Naive thymus-derived CD4-positive, alpha-beta T cell (primary cell): Measurements from ENCODE around the gene RPS6KA3. TPM values are rescaled to one million over a fixed set of nuclear protein-coding genes. Genes with fewer than 3 reads are reported as not detected.

Source experiments
- ATAC-seq: fragments of 150-1000 bp; cut with Tn5 transposase; 2 replicates; pipeline ENCODE4 v1.10.0; 2021; ENCODE audit warnings: mild to moderate bottlenecking, moderate library complexity
- CTCF ChIA-PET: fragments of 350-600 bp; sonication (Branson Sonifier 250); formaldehyde crosslinking; loops from one replicate; lab custom pipeline; 2021; ENCODE audit warnings: antibody characterized with exemption; lab: Charles Lee
- POLR2A ChIA-PET: fragments of 350-600 bp; sonication (Branson Sonifier 250); formaldehyde crosslinking; loops from one replicate; lab custom pipeline; 2021; ENCODE audit warnings: antibody characterized with exemption, inconsistent platforms; lab: Charles Lee
- DNase-seq, 9 donors: peaks; one replicate each; pipeline versions ENCODE4 v3.0.0 to v3.0.0-alpha.2; 2020 to 2022; ENCODE audit warnings: mixed read lengths in 1 of 9
- H3K27ac ChIP-seq: one replicate; pipeline ENCODE4 v1.7.0; 2013; ENCODE audit warnings: mild to moderate bottlenecking, low read depth, low read length, moderate library complexity
- H3K27me3 ChIP-seq, 2 donors: one replicate each; pipeline ENCODE4 v1.7.0; 2013; ENCODE audit warnings: low read length in 2 of 2, mild to moderate bottlenecking in 2 of 2, moderate library complexity in 2 of 2; ENCODE audit not compliant: control insufficient read depth in 2 of 2, insufficient read depth in 2 of 2
- H3K36me3 ChIP-seq, 3 experiments: 1 replicate in 2 of 3; 2 replicates in 1 of 3; pipeline ENCODE4 v1.7.0; 2013; ENCODE audit warnings: low read length in 3 of 3, mild to moderate bottlenecking in 3 of 3, moderate library complexity in 1 of 3; ENCODE audit not compliant: insufficient read depth in 3 of 3, control insufficient read depth in 2 of 3
- H3K4me1 ChIP-seq, 2 donors: one replicate each; pipeline ENCODE4 v1.7.0; 2013; ENCODE audit warnings: low read length in 2 of 2, mild to moderate bottlenecking in 2 of 2, moderate library complexity in 1 of 2; ENCODE audit not compliant: control insufficient read depth in 2 of 2, insufficient read depth in 2 of 2
- H3K4me3 ChIP-seq: 2 replicates; pipeline ENCODE4 v1.7.0; 2013; ENCODE audit warnings: mild to moderate bottlenecking, low read length
- H3K9me3 ChIP-seq, 3 experiments: 1 replicate in 2 of 3; 2 replicates in 1 of 3; pipeline ENCODE4 v1.7.0; 2013; ENCODE audit warnings: low read length in 3 of 3; ENCODE audit not compliant: control insufficient read depth in 2 of 3
- H3K27ac Mint-ChIP-seq, 9 donors: one replicate each; pipeline ENCODE4 v1.8.0; 2020 to 2022; ENCODE audit warnings: mixed read lengths in 9 of 9, mild to moderate bottlenecking in 8 of 9, moderate library complexity in 5 of 9, inconsistent platforms in 2 of 9
- H3K27me3 Mint-ChIP-seq, 5 donors: one replicate each; pipeline ENCODE4 v1.8.0; 2021 to 2022; ENCODE audit warnings: mixed read lengths in 5 of 5, mild to moderate bottlenecking in 1 of 5
- H3K36me3 Mint-ChIP-seq, 5 donors: one replicate each; pipeline ENCODE4 v1.8.0; 2020 to 2022; ENCODE audit warnings: mixed read lengths in 5 of 5, mild to moderate bottlenecking in 3 of 5, inconsistent platforms in 1 of 5
- H3K4me1 Mint-ChIP-seq, 7 donors: one replicate each; pipeline ENCODE4 v1.8.0; 2020 to 2022; ENCODE audit warnings: mixed read lengths in 7 of 7, mild to moderate bottlenecking in 3 of 7, inconsistent platforms in 1 of 7
- H3K4me3 Mint-ChIP-seq, 10 donors: one replicate each; pipeline ENCODE4 v1.8.0; 2020 to 2022; ENCODE audit warnings: mild to moderate bottlenecking in 10 of 10, mixed read lengths in 10 of 10, moderate library complexity in 6 of 10, inconsistent platforms in 2 of 10
- H3K9me3 Mint-ChIP-seq, 11 donors: one replicate each; pipeline ENCODE4 v1.8.0; 2020 to 2022; ENCODE audit warnings: mixed read lengths in 11 of 11, mild to moderate bottlenecking in 4 of 11, inconsistent platforms in 1 of 11, moderate library complexity in 1 of 11
- intact Hi-C, 2 donors: fragments of 100-400 bp; cut with micrococcal nuclease; formaldehyde crosslinking; loops; one replicate each; pipeline ENCODE4 v1.15.1; 2023
- polyA plus RNA-seq, 2 donors: library from polyadenylated mRNA; unstranded; fragments of 300-500 nt; fragmentation: Illumina TruSeq; gene quantifications; one replicate each; pipeline ENCODE4 v1.2.3, GENCODE V29; 2021
- total RNA-seq, 6 experiments: library from RNA in 5 of 6; stranded (reverse) in 5 of 6; gene quantifications; 1 replicate in 5 of 6; 2 replicates in 1 of 6; pipeline ENCODE4 v1.2.3 and lab custom pipeline; 2021 to 2026

RPS6KA3 gene
- total and polyA plus RNA-seq, 7 experiments from 2014 or later, result 25.2 to 77.9 (median 71.6) TPM

- CTCF ChIA-PET, result no interaction called here
- Histone ChIP-seq H3K36me3 (no peaks in the 10 kb centered on the region), H3K9me3 (no peaks in the 10 kb centered on the region), H3K27ac (no peak overlapping the region), H3K4me3 (no peak overlapping the region), H3K4me1 (no peaks in the 10 kb centered on the region), H3K27me3 (no peaks in the 10 kb centered on the region)
- Mint-ChIP-seq H3K4me3 (no peak overlapping the region), H3K27me3 (peaks cover 0 to 11% (median 0%) of the 10 kb centered on the region in 5 donors), H3K36me3 (no peaks in the 10 kb centered on the region), H3K9me3 (peaks cover 0 to 2% (median 0%) of the 10 kb centered on the region in 11 donors), H3K4me1 (peaks cover 0 to 4% (median 0%) of the 10 kb centered on the region in 7 donors), H3K27ac (no peak overlapping the region)
- DNase-seq (no peak), ATAC-seq (no peak)
- POLR2A ChIA-PET, result no interaction called here
- intact Hi-C loops, result no loop called here
Observed at GRCh38 chrX:20306668-20307067, 40.0 kb upstream of the RPS6KA3 start.

- no peak overlapping the region for H3K4me3 Mint-ChIP-seq
- H3K4me1 Mint-ChIP-seq, result peaks cover 0 to 12% (median 8%) of the 10 kb centered on the region in 7 donors
- peaks cover 0 to 23% (median 0%) of the 10 kb centered on the region in 5 donors for H3K27me3 Mint-ChIP-seq
- ChIA-PET POLR2A (interaction anchor here (0.7 kb wide), 1 partner anchor 61 kb away, joined by 3 read pairs; no protein-coding TSS in a partner anchor), CTCF (no interaction called here)
- H3K36me3 Mint-ChIP-seq, result no peaks in the 10 kb centered on the region
- Histone ChIP-seq H3K36me3 (no peaks in the 10 kb centered on the region), H3K4me3 (no peak overlapping the region), H3K4me1 (no peaks in the 10 kb centered on the region), H3K27me3 (no peaks in the 10 kb centered on the region), H3K9me3 (no peaks in the 10 kb centered on the region), H3K27ac (no peak overlapping the region)
- no peak for DNase-seq
- no peak for ATAC-seq
- intact Hi-C loops, result loop anchor here in 1 of 2 donors (5.0 kb wide), 1 partner anchor 39 kb away; no protein-coding TSS in a partner anchor
- no peak overlapping the region for H3K27ac Mint-ChIP-seq
- H3K9me3 Mint-ChIP-seq, result peaks cover 0 to 2% (median 0%) of the 10 kb centered on the region in 11 donors
Observed at GRCh38 chrX:20300822-20301221, 34.1 kb upstream of the RPS6KA3 start.

GRCh38 chrX:20294957-20295356 lies 28.2 kb upstream of the RPS6KA3 start:
- peaks cover 0 to 12% (median 8%) of the 10 kb centered on the region in 7 donors for H3K4me1 Mint-ChIP-seq
- POLR2A ChIA-PET, result no interaction called here
- CTCF ChIA-PET, result no interaction called here
- H3K27me3 Mint-ChIP-seq, result peaks cover 0 to 27% (median 0%) of the 10 kb centered on the region in 5 donors
- no peaks in the 10 kb centered on the region for H3K9me3 Mint-ChIP-seq
- no peaks in the 10 kb centered on the region for H3K9me3 ChIP-seq
- H3K36me3 ChIP-seq, result no peaks in the 10 kb centered on the region
- no peak overlapping the region for H3K27ac ChIP-seq
- no peak overlapping the region for H3K4me3 Mint-ChIP-seq
- H3K27ac Mint-ChIP-seq, result no peak overlapping the region
- H3K4me1 ChIP-seq, result no peaks in the 10 kb centered on the region
- no peak overlapping the region for H3K4me3 ChIP-seq
- intact Hi-C loops, result no loop called here
- DNase-seq (no peak), ATAC-seq (no peak)
- no peaks in the 10 kb centered on the region for H3K27me3 ChIP-seq
- H3K36me3 Mint-ChIP-seq, result no peaks in the 10 kb centered on the region

GRCh38 chrX:20294284-20294683 lies 27.6 kb upstream of the RPS6KA3 start:
- intact Hi-C loops, result no loop called here
- CTCF ChIA-PET, result no interaction called here

GRCh38 chrX:20285511-20285910 lies 18.8 kb upstream of the RPS6KA3 start:
- no peak overlapping the region for H3K27ac ChIP-seq
- Mint-ChIP-seq H3K9me3 (peaks cover 0 to 23% (median 4%) of the 10 kb centered on the region in 11 donors), H3K4me1 (peaks cover 0 to 2% (median 0%) of the 10 kb centered on the region in 7 donors), H3K27me3 (peaks cover 0 to 10% (median 0%) of the 10 kb centered on the region in 5 donors), H3K36me3 (no peaks in the 10 kb centered on the region), H3K4me3 (no peak overlapping the region), H3K27ac (no peak overlapping the region)
- ChIA-PET CTCF (no interaction called here), POLR2A (no interaction called here)
- ATAC-seq (no peak), DNase-seq (no peak)
- H3K9me3 ChIP-seq, result no peaks in the 10 kb centered on the region
- intact Hi-C loops, result no loop called here
- no peak overlapping the region for H3K4me3 ChIP-seq
- no peaks in the 10 kb centered on the region for H3K4me1 ChIP-seq
- H3K27me3 ChIP-seq, result no peaks in the 10 kb centered on the region
- H3K36me3 ChIP-seq, result no peaks in the 10 kb centered on the region

More at GRCh38 chrX:20294284-20294683, 27.6 kb upstream of the RPS6KA3 start:
- no peak overlapping the region for H3K27ac Mint-ChIP-seq
- peaks cover 0 to 12% (median 8%) of the 10 kb centered on the region in 7 donors for H3K4me1 Mint-ChIP-seq
- peaks cover 0 to 27% (median 0%) of the 10 kb centered on the region in 5 donors for H3K27me3 Mint-ChIP-seq
- Histone ChIP-seq H3K36me3 (no peaks in the 10 kb centered on the region), H3K9me3 (no peaks in the 10 kb centered on the region), H3K4me3 (no peak overlapping the region), H3K4me1 (no peaks in the 10 kb centered on the region), H3K27ac (no peak overlapping the region), H3K27me3 (no peaks in the 10 kb centered on the region)
- H3K36me3 Mint-ChIP-seq, result no peaks in the 10 kb centered on the region
- H3K4me3 Mint-ChIP-seq, result no peak overlapping the region
- POLR2A ChIA-PET, result no interaction called here
- H3K9me3 Mint-ChIP-seq, result no peaks in the 10 kb centered on the region
- ATAC-seq (no peak), DNase-seq (no peak)

- Mint-ChIP-seq H3K4me3 (no peak overlapping the region), H3K27ac (no peak overlapping the region), H3K4me1 (peaks cover 0 to 5% (median 0%) of the 10 kb centered on the region in 7 donors), H3K27me3 (peaks cover 0 to 11% (median 0%) of the 10 kb centered on the region in 5 donors), H3K9me3 (peaks cover 0 to 23% (median 4%) of the 10 kb centered on the region in 11 donors), H3K36me3 (no peaks in the 10 kb centered on the region)
- H3K4me3 ChIP-seq, result no peak overlapping the region
- H3K36me3 ChIP-seq, result no peaks in the 10 kb centered on the region
- DNase-seq (no peak), ATAC-seq (no peak)
- no peaks in the 10 kb centered on the region for H3K9me3 ChIP-seq
- POLR2A ChIA-PET, result no interaction called here
- no peak overlapping the region for H3K27ac ChIP-seq
- no peaks in the 10 kb centered on the region for H3K4me1 ChIP-seq
- no peaks in the 10 kb centered on the region for H3K27me3 ChIP-seq
- CTCF ChIA-PET, result no interaction called here
- intact Hi-C loops, result no loop called here
Observed at GRCh38 chrX:20284992-20285391, 18.3 kb upstream of the RPS6KA3 start.

GRCh38 chrX:20284444-20284843 lies 17.7 kb upstream of the RPS6KA3 start:
- no peak for ATAC-seq
- Mint-ChIP-seq H3K9me3 (peaks cover 0 to 23% (median 4%) of the 10 kb centered on the region in 11 donors), H3K4me1 (peaks cover 0 to 5% (median 0%) of the 10 kb centered on the region in 7 donors), H3K36me3 (no peaks in the 10 kb centered on the region), H3K27ac (no peak overlapping the region), H3K4me3 (no peak overlapping the region), H3K27me3 (peaks cover 0 to 14% (median 0%) of the 10 kb centered on the region in 5 donors)
- DNase-seq, result no peak
- H3K4me3 ChIP-seq, result no peak overlapping the region
- no peaks in the 10 kb centered on the region for H3K4me1 ChIP-seq
- no peak overlapping the region for H3K27ac ChIP-seq
- ChIA-PET POLR2A (no interaction called here), CTCF (no interaction called here)
- H3K36me3 ChIP-seq, result no peaks in the 10 kb centered on the region
- H3K27me3 ChIP-seq, result no peaks in the 10 kb centered on the region
- H3K9me3 ChIP-seq, result no peaks in the 10 kb centered on the region
- intact Hi-C loops, result no loop called here
